ENCODE measurements around the gene HOXD12. TPM values are rescaled to one million over a fixed set of nuclear protein-coding genes. Genes with fewer than 3 reads are reported as not detected.

Gene HOXD12
- total RNA-seq, 1 experiment from 2014 or later = 0.13 TPM

- H3K27ac ChIP-seq (ENCODE audit: low read length) = no peak overlapping the region
- ATAC-seq (no peak), DNase-seq (ENCODE audit: low read depth, low spot score) (no peak)
- intact Hi-C loops (cut with micrococcal nuclease; ENCODE audit: unreplicated experiment) = no loop called here
- no peaks in the 10 kb centered on the region for H3K4me1 ChIP-seq (ENCODE audit: control insufficient read depth, insufficient read depth, low read length)
- TF ChIP-seq, protein P1, sequence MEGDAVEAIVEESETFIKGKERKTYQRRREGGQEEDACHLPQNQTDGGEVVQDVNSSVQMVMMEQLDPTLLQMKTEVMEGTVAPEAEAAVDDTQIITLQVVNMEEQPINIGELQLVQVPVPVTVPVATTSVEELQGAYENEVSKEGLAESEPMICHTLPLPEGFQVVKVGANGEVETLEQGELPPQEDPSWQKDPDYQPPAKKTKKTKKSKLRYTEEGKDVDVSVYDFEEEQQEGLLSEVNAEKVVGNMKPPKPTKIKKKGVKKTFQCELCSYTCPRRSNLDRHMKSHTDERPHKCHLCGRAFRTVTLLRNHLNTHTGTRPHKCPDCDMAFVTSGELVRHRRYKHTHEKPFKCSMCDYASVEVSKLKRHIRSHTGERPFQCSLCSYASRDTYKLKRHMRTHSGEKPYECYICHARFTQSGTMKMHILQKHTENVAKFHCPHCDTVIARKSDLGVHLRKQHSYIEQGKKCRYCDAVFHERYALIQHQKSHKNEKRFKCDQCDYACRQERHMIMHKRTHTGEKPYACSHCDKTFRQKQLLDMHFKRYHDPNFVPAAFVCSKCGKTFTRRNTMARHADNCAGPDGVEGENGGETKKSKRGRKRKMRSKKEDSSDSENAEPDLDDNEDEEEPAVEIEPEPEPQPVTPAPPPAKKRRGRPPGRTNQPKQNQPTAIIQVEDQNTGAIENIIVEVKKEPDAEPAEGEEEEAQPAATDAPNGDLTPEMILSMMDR (IDR thresholded peaks at IDR 0.05) = no peak
- TF ChIP-seq SIN3A (IDR thresholded peaks at IDR 0.05; ENCODE audit: borderline replicate concordance, insufficient read depth, low read depth, low read length) = no peak
- TF ChIP-seq, protein P2, sequence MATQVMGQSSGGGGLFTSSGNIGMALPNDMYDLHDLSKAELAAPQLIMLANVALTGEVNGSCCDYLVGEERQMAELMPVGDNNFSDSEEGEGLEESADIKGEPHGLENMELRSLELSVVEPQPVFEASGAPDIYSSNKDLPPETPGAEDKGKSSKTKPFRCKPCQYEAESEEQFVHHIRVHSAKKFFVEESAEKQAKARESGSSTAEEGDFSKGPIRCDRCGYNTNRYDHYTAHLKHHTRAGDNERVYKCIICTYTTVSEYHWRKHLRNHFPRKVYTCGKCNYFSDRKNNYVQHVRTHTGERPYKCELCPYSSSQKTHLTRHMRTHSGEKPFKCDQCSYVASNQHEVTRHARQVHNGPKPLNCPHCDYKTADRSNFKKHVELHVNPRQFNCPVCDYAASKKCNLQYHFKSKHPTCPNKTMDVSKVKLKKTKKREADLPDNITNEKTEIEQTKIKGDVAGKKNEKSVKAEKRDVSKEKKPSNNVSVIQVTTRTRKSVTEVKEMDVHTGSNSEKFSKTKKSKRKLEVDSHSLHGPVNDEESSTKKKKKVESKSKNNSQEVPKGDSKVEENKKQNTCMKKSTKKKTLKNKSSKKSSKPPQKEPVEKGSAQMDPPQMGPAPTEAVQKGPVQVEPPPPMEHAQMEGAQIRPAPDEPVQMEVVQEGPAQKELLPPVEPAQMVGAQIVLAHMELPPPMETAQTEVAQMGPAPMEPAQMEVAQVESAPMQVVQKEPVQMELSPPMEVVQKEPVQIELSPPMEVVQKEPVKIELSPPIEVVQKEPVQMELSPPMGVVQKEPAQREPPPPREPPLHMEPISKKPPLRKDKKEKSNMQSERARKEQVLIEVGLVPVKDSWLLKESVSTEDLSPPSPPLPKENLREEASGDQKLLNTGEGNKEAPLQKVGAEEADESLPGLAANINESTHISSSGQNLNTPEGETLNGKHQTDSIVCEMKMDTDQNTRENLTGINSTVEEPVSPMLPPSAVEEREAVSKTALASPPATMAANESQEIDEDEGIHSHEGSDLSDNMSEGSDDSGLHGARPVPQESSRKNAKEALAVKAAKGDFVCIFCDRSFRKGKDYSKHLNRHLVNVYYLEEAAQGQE (IDR thresholded peaks at IDR 0.05; ENCODE audit: insufficient read depth in 1 of 2, low read depth in 2 of 2, low read length in 1 of 2) = no peak
- no peak for TF ChIP-seq TCF7L2 (IDR thresholded peaks at IDR 0.05; ENCODE audit: low read depth, low read length)
- no peak for TF ChIP-seq POLR2AphosphoS5 (IDR thresholded peaks at IDR 0.05; ENCODE audit: low read depth, low read length)
- no peak overlapping the region for H3K4me3 ChIP-seq (ENCODE audit: low read depth in 2 of 2, low read length in 2 of 2)
- in situ Hi-C loops (cut with HindIII; ENCODE audit: low pct_unique_long_range_greater_than_20kb, low sequenced_read_pairs) = no loop called here
- peaks cover 15% of the 10 kb centered on the region for H3K27me3 ChIP-seq (ENCODE audit: control insufficient read depth, insufficient read depth, low read length)
- H3K9me3 ChIP-seq (ENCODE audit: control insufficient read depth, insufficient read depth, low read depth, low read length) = no peaks in the 10 kb centered on the region
- BruUV-seq (replicated peaks) = no TSS peak
- CTCF ChIA-PET = no interaction called here
- no peaks in the 10 kb centered on the region for H3K36me3 ChIP-seq (ENCODE audit: control insufficient read depth, insufficient read depth, low read length)
- POLR2A ChIA-PET = no interaction called here
Measured at GRCh38 chr2:176072951-176073904, 26.4 kb upstream of the HOXD12 start.

DNA sequence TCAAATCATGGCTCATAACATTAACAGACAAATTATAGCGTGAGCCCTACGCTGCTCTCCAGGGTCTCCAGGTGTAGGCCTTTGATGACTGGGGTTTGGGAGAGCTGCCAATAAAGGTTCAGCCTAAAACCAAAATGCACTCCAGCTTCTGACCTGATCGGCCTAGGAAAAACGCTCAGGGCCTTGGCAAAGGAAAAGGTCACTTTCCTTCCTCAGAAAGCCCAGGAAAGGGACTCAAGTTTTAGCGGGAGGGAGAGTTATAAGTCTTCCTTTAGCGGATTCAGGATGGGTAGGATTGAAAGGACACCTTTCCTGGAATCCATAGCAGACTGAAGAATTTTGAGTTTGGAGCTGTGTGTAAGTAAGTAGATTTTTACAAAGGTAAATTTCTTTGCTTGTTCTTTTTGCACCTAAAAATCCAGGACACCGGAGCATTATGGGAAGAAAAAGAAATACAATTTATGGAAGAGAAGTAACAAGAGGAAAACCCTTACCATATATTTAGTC is 24.6 kb upstream of the HOXD12 start:
- POLR2A ChIA-PET = no interaction called here
- ATAC-seq (no peak), DNase-seq (ENCODE audit: low read depth, low spot score) (no peak)
- in situ Hi-C loops (cut with HindIII; ENCODE audit: low pct_unique_long_range_greater_than_20kb, low sequenced_read_pairs) = no loop called here
- Histone ChIP-seq H3K4me3 (ENCODE audit: low read depth in 2 of 2, low read length in 2 of 2) (no peak overlapping the region), H3K36me3 (ENCODE audit: control insufficient read depth, insufficient read depth, low read length) (no peaks in the 10 kb centered on the region), H3K4me1 (ENCODE audit: control insufficient read depth, insufficient read depth, low read length) (no peaks in the 10 kb centered on the region; the same call in 1 of the 2 replicates), H3K9me3 (ENCODE audit: control insufficient read depth, insufficient read depth, low read depth, low read length) (no peaks in the 10 kb centered on the region), H3K27ac (ENCODE audit: low read length) (no peak overlapping the region), H3K27me3 (ENCODE audit: control insufficient read depth, insufficient read depth, low read length) (peaks cover 18% of the 10 kb centered on the region)
- intact Hi-C loops (cut with micrococcal nuclease; ENCODE audit: unreplicated experiment) = no loop called here
- BruUV-seq (replicated peaks) = no TSS peak
- TF ChIP-seq, protein P1 (IDR thresholded peaks at IDR 0.05) = no peak
- TF ChIP-seq, protein P2 (IDR thresholded peaks at IDR 0.05; ENCODE audit: insufficient read depth in 1 of 2, low read depth in 2 of 2, low read length in 1 of 2) = no peak
- TF ChIP-seq SIN3A (IDR thresholded peaks at IDR 0.05; ENCODE audit: borderline replicate concordance, insufficient read depth, low read depth, low read length) = no peak
- no peak for TF ChIP-seq TCF7L2 (IDR thresholded peaks at IDR 0.05; ENCODE audit: low read depth, low read length)
- CTCF ChIA-PET = no interaction called here

Data from Panc1 (cell line).